ENCODE measurements around the gene ANKS1B.

GRCh38 chr12:99505805-99506204 lies 478.9 kb downstream of the ANKS1B start:
- TF ChIP-seq EP300 (IDR thresholded peaks at IDR 0.05) (no peak), CTCF (IDR thresholded peaks at IDR 0.05) (no peak)

Measured in suprapubic skin (tissue), 3 donors.